Transverse colon (tissue), 4 donors: ENCODE measurements around the gene CDC6. TPM values are rescaled to one million over a fixed set of nuclear protein-coding genes. Genes with fewer than 3 reads are reported as not detected.

ENCODE experiments used
- DNase-seq: peaks from one replicate; pipeline ENCODE4 v3.0.0-alpha.2; 2019
- H3K27ac ChIP-seq, 4 donors: fragments of 200-600 bp; sonication (generic); 2 replicates each; pipeline ENCODE4 v1.5.1; 2016 to 2018; ENCODE audit warnings: inconsistent platforms in 4 of 4
- H3K27me3 ChIP-seq: fragments of 200-600 bp; sonication (generic); 2 replicates; pipeline ENCODE4 v1.5.1; 2017; ENCODE audit warnings: inconsistent platforms
- H3K36me3 ChIP-seq, 4 donors: fragments of 200-600 bp; sonication (generic); 2 replicates each; pipeline ENCODE4 v1.5.1; 2017 to 2019; ENCODE audit warnings: inconsistent platforms in 4 of 4
- H3K4me1 ChIP-seq, 4 donors: fragments of 200-600 bp; sonication (generic); 2 replicates each; pipeline ENCODE4 v1.5.1; 2017 to 2020; ENCODE audit warnings: inconsistent platforms in 4 of 4
- H3K4me3 ChIP-seq, 4 donors: fragments of 200-600 bp; sonication (generic); 1 replicate in 1 of 4; 2 replicates in 3 of 4; pipeline versions ENCODE4 v1.5.1 to v1.6.1; 2017 to 2019; ENCODE audit warnings: inconsistent platforms in 4 of 4
- H3K9me3 ChIP-seq, 2 donors: fragments of 200-600 bp; sonication (generic); 2 replicates each; pipeline ENCODE4 v1.5.1; 2017 to 2019; ENCODE audit warnings: inconsistent platforms in 2 of 2
- CTCF ChIP-seq, 5 experiments: fragments of 200-600 bp in 3 of 5; fragments of 450-650 bp in 2 of 5; sonication (generic) in 3 of 5; IDR thresholded peaks; 1 replicate in 2 of 5; 2 replicates in 3 of 5; pipeline ENCODE4 v1.5.1; 2016 to 2017; ENCODE audit warnings: antibody characterized with exemption in 5 of 5, inconsistent platforms in 3 of 5, mild to moderate bottlenecking in 2 of 5, moderate library complexity in 1 of 5
- EP300 ChIP-seq: sonication (generic); formaldehyde crosslinking; IDR thresholded peaks from one replicate; pipeline ENCODE4 v1.6.1; 2017; ENCODE audit warnings: antibody characterized with exemption, low read depth
- POLR2A ChIP-seq: fragments of 450-650 bp; IDR thresholded peaks from one replicate; pipeline ENCODE4 v1.6.1; 2016; ENCODE audit warnings: antibody characterized with exemption, mild to moderate bottlenecking, moderate library complexity
- POLR2AphosphoS5 ChIP-seq, 3 donors: sonication (generic); formaldehyde crosslinking; IDR thresholded peaks; one replicate each; pipeline ENCODE4 v1.6.1; 2016; ENCODE audit warnings: antibody characterized with exemption in 3 of 3
- WGBS, 2 donors: methylation state at CpG; one replicate each; pipeline ENCODE4 v1.1.5; 2018; ENCODE audit warnings: low coverage in 1 of 2; 5-methylcytosine and 5-hydroxymethylcytosine counted together
- in situ Hi-C, 4 donors: fragments of 200-750 bp; cut with MboI; loops; one replicate each; pipeline versions ENCODE4 v1.15.0 to v1.15.1; 2017; ENCODE audit warnings: low sequenced_read_pairs in 3 of 4, low pct_ligation_motif_present in 1 of 4, low pct_unique_long_range_greater_than_20kb in 1 of 4
- intact Hi-C: fragments of 100-400 bp; cut with DNase I; formaldehyde crosslinking; loops from one replicate; pipeline ENCODE4 v1.15.1; 2023; ENCODE audit warnings: low total_unique reads
- total RNA-seq, 4 donors: library from RNA; depleted of rRNA; stranded (reverse); fragments of >200 nt; gene quantifications; one replicate each; pipeline ENCODE4 v1.1.0, GENCODE V29; 2016

Gene CDC6
- total RNA-seq, 4 donors from 2014 or later = 1.6 to 3.2 (median 2.4) TPM; not detected in 1

GRCh38 chr17:40340880-40341807, 53.5 kb downstream of the CDC6 start:
- DNase-seq = peak; percentile 94
- Histone ChIP-seq H3K36me3 (no peaks in the 10 kb centered on the region), H3K4me1 (peaks cover 17 to 63% (median 40%) of the 10 kb centered on the region in 4 donors), H3K4me3 (peak overlapping the region; percentile 72 to 89 (median 78)), H3K27ac (peak overlapping the region; percentile 94 to 95 (median 95)), H3K9me3 (no peaks in the 10 kb centered on the region), H3K27me3 (no peaks in the 10 kb centered on the region)
- WGBS, 2 donors = 0 to 1% methylated on average over 2 to 27 of the region's 55 CpGs
- intact Hi-C loops = no loop called here
- no peak for TF ChIP-seq POLR2A
- TF ChIP-seq POLR2AphosphoS5 (IDR thresholded peaks at IDR 0.05) = peak; percentile 86 to 92 (median 89)
- peak in 2 of 5 experiments; percentile 27 to 37 for TF ChIP-seq CTCF (IDR thresholded peaks at IDR 0.05)
- peak; percentile 65 for TF ChIP-seq EP300
- in situ Hi-C loops = no loop called here

- in situ Hi-C loops = no loop called here
- Histone ChIP-seq H3K36me3 (no peaks in the 10 kb centered on the region), H3K4me1 (peaks cover 25 to 71% (median 48%) of the 10 kb centered on the region in 4 donors), H3K4me3 (peak overlapping the region; percentile 72 to 89 (median 78)), H3K27ac (peak overlapping the region; percentile 94 to 95 (median 95)), H3K27me3 (no peaks in the 10 kb centered on the region), H3K9me3 (no peaks in the 10 kb centered on the region)
- peak; percentile 86 for DNase-seq
- intact Hi-C loops = no loop called here
- WGBS, 2 donors = 0 to 7% methylated on average over 6 to 23 of the region's 55 CpGs
- TF ChIP-seq CTCF (IDR thresholded peaks at IDR 0.05) (no peak), EP300 (no peak), POLR2A (peak; percentile 77), POLR2AphosphoS5 (IDR thresholded peaks at IDR 0.05) (peak; percentile 82 to 91 (median 90))
Observed at GRCh38 chr17:40341808-40342503, 54.3 kb downstream of the CDC6 start.

GRCh38 chr17:40342504-40343218, 55.0 kb downstream of the CDC6 start:
- H3K27ac ChIP-seq = peak overlapping the region; percentile 94 to 95 (median 95)

More at GRCh38 chr17:40342504-40343218, 55.0 kb downstream of the CDC6 start:
- TF ChIP-seq CTCF (IDR thresholded peaks at IDR 0.05) (peak in 1 of 5 experiments; percentile 14), EP300 (no peak)
- no peaks in the 10 kb centered on the region for H3K27me3 ChIP-seq
- peaks cover 33 to 78% (median 55%) of the 10 kb centered on the region in 4 donors for H3K4me1 ChIP-seq
- in situ Hi-C loops = no loop called here
- intact Hi-C loops = no loop called here
- H3K9me3 ChIP-seq = no peaks in the 10 kb centered on the region
- H3K4me3 ChIP-seq = peak overlapping the region; percentile 72 to 89 (median 78)
- DNase-seq = peak; percentile 35
- no peaks in the 10 kb centered on the region for H3K36me3 ChIP-seq
- 31% methylated on average over 35 of the region's 38 CpGs; no CpG with 5 or more reads in 1 of the 2 donors for WGBS, 2 donors
